ENCODE results near the gene NOTCH4.
A peak's percentile ranks its signal among the peaks of the same experiment; 100 is the strongest.

The NOTCH4 gene

GRCh38 chr6:32156891-32157290 lies 67.0 kb downstream of the NOTCH4 start:
- Histone ChIP-seq H3K36me3 (ENCODE audit: insufficient read depth, low read length) (peaks cover 12% of the 10 kb centered on the region; the same call in 1 of the 2 replicates), H2AFZ (ENCODE audit: low read length, unreplicated experiment) (no peak overlapping the region), H3K27ac (ENCODE audit: low read depth, low read length) (no peak overlapping the region), H3K27me3 (ENCODE audit: insufficient read depth, low read length) (no peaks in the 10 kb centered on the region), H3K79me2 (ENCODE audit: control insufficient read depth, insufficient read depth, low read length, unreplicated experiment) (peaks cover 20% of the 10 kb centered on the region), H3K4me3 (ENCODE audit: low read depth, low read length) (no peak overlapping the region), H3K4me1 (ENCODE audit: control insufficient read depth, insufficient read depth, low read length, unreplicated experiment) (peaks cover 18% of the 10 kb centered on the region)

GRCh38 chr6:32154514-32155161 lies 69.2 kb downstream of the NOTCH4 start:
- Histone ChIP-seq H3K36me3 (ENCODE audit: insufficient read depth, low read length) (peaks cover 12% of the 10 kb centered on the region; the same call in 1 of the 2 replicates), H3K27ac (ENCODE audit: low read depth, low read length) (peak overlapping the region; percentile 75), H2AFZ (ENCODE audit: low read length, unreplicated experiment) (peak overlapping the region; percentile 77), H3K4me3 (ENCODE audit: low read depth, low read length) (peak overlapping the region; percentile 96), H3K79me2 (ENCODE audit: control insufficient read depth, insufficient read depth, low read length, unreplicated experiment) (peaks cover 20% of the 10 kb centered on the region), H3K4me1 (ENCODE audit: control insufficient read depth, insufficient read depth, low read length, unreplicated experiment) (peaks cover 23% of the 10 kb centered on the region), H3K27me3 (ENCODE audit: insufficient read depth, low read length) (no peaks in the 10 kb centered on the region)

GRCh38 chr6:32153564-32154513 lies 70.0 kb downstream of the NOTCH4 start, which contains the start of gene PPT2:
PPT2 (plus strand) TSS chr6:32154141; CDS start chr6:32154595, 454 bp downstream.
- Histone ChIP-seq H3K36me3 (ENCODE audit: insufficient read depth, low read length) (peaks cover 12% of the 10 kb centered on the region; the same call in 1 of the 2 replicates), H3K4me3 (ENCODE audit: low read depth, low read length) (peak within 1 kb of the TSS; percentile 96), H3K27me3 (ENCODE audit: insufficient read depth, low read length) (no peaks in the 10 kb centered on the region), H3K4me1 (ENCODE audit: control insufficient read depth, insufficient read depth, low read length, unreplicated experiment) (peaks cover 23% of the 10 kb centered on the region), H3K27ac (ENCODE audit: low read depth, low read length) (peak within 1 kb of the TSS; percentile 75), H3K79me2 (ENCODE audit: control insufficient read depth, insufficient read depth, low read length, unreplicated experiment) (peaks cover 20% of the 10 kb centered on the region), H2AFZ (ENCODE audit: low read length, unreplicated experiment) (peak within 1 kb of the TSS; percentile 77)

GRCh38 chr6:32152769-32153563 lies 70.9 kb downstream of the NOTCH4 start:
- Histone ChIP-seq H3K79me2 (ENCODE audit: control insufficient read depth, insufficient read depth, low read length, unreplicated experiment) (peaks cover 20% of the 10 kb centered on the region), H3K4me1 (ENCODE audit: control insufficient read depth, insufficient read depth, low read length, unreplicated experiment) (peaks cover 23% of the 10 kb centered on the region), H3K27ac (ENCODE audit: low read depth, low read length) (peak overlapping the region; percentile 75), H3K4me3 (ENCODE audit: low read depth, low read length) (peak overlapping the region; percentile 96), H3K36me3 (ENCODE audit: insufficient read depth, low read length) (peaks cover 7% of the 10 kb centered on the region; the same call in 1 of the 2 replicates), H3K27me3 (ENCODE audit: insufficient read depth, low read length) (no peaks in the 10 kb centered on the region), H2AFZ (ENCODE audit: low read length, unreplicated experiment) (peak overlapping the region; percentile 4)

GRCh38 chr6:32151863-32152768 lies 71.8 kb downstream of the NOTCH4 start, which contains the start of gene PRRT1:
PRRT1 (minus strand) TSS chr6:32151939; CDS start chr6:32151827, 112 bp downstream.
- Histone ChIP-seq H3K27ac (ENCODE audit: low read depth, low read length) (peak within 1 kb of the TSS; percentile 75), H2AFZ (ENCODE audit: low read length, unreplicated experiment) (peak within 1 kb of the TSS; percentile 4), H3K4me3 (ENCODE audit: low read depth, low read length) (peak within 1 kb of the TSS; percentile 96)

GRCh38 chr6:32151181-32151862 lies 72.5 kb downstream of the NOTCH4 start:
- Histone ChIP-seq H2AFZ (ENCODE audit: low read length, unreplicated experiment) (no peak overlapping the region), H3K4me1 (ENCODE audit: control insufficient read depth, insufficient read depth, low read length, unreplicated experiment) (peaks cover 23% of the 10 kb centered on the region), H3K79me2 (ENCODE audit: control insufficient read depth, insufficient read depth, low read length, unreplicated experiment) (peaks cover 18% of the 10 kb centered on the region), H3K36me3 (ENCODE audit: insufficient read depth, low read length) (no peaks in the 10 kb centered on the region), H3K4me3 (ENCODE audit: low read depth, low read length) (peak overlapping the region; percentile 67), H3K27me3 (ENCODE audit: insufficient read depth, low read length) (no peaks in the 10 kb centered on the region), H3K27ac (ENCODE audit: low read depth, low read length) (no peak overlapping the region)

More at GRCh38 chr6:32151863-32152768, 71.8 kb downstream of the NOTCH4 start, which contains the start of gene PRRT1:
- H3K79me2 ChIP-seq (ENCODE audit: control insufficient read depth, insufficient read depth, low read length, unreplicated experiment) = peaks cover 20% of the 10 kb centered on the region
- no peaks in the 10 kb centered on the region for H3K27me3 ChIP-seq (ENCODE audit: insufficient read depth, low read length)
- H3K4me1 ChIP-seq (ENCODE audit: control insufficient read depth, insufficient read depth, low read length, unreplicated experiment) = peaks cover 23% of the 10 kb centered on the region
- 0 out of 2 replicates have a peak, but pooled peaks cover 3% of the 10 kb centered on the region for H3K36me3 ChIP-seq (ENCODE audit: insufficient read depth, low read length)

- Histone ChIP-seq H3K79me2 (ENCODE audit: control insufficient read depth, insufficient read depth, low read length, unreplicated experiment) (peaks cover 8% of the 10 kb centered on the region), H2AFZ (ENCODE audit: low read length, unreplicated experiment) (no peak overlapping the region), H3K27ac (ENCODE audit: low read depth, low read length) (no peak overlapping the region), H3K36me3 (ENCODE audit: insufficient read depth, low read length) (no peaks in the 10 kb centered on the region), H3K4me3 (ENCODE audit: low read depth, low read length) (no peak overlapping the region), H3K27me3 (ENCODE audit: insufficient read depth, low read length) (no peaks in the 10 kb centered on the region), H3K4me1 (ENCODE audit: control insufficient read depth, insufficient read depth, low read length, unreplicated experiment) (peaks cover 17% of the 10 kb centered on the region)
Observed at GRCh38 chr6:32149932-32150870, 73.7 kb downstream of the NOTCH4 start.

GRCh38 chr6:32149092-32149755 lies 74.6 kb downstream of the NOTCH4 start:
- Histone ChIP-seq H3K4me1 (ENCODE audit: control insufficient read depth, insufficient read depth, low read length, unreplicated experiment) (peaks cover 13% of the 10 kb centered on the region), H3K27me3 (ENCODE audit: insufficient read depth, low read length) (no peaks in the 10 kb centered on the region), H3K79me2 (ENCODE audit: control insufficient read depth, insufficient read depth, low read length, unreplicated experiment) (no peaks in the 10 kb centered on the region), H3K36me3 (ENCODE audit: insufficient read depth, low read length) (no peaks in the 10 kb centered on the region), H2AFZ (ENCODE audit: low read length, unreplicated experiment) (no peak overlapping the region), H3K4me3 (ENCODE audit: low read depth, low read length) (no peak overlapping the region), H3K27ac (ENCODE audit: low read depth, low read length) (no peak overlapping the region)
